MM.1S (cell line): ENCODE measurements around the gene C17orf78.

Experiments used
- DNase-seq: peaks from one replicate; pipeline ENCODE4 v3.0.0-alpha.2; 2015
- H2AFZ ChIP-seq: fragments of 300-600 bp; sonication (generic); 2 replicates; pipeline ENCODE4 v1.6.0; 2016; ENCODE audit warnings: antibody characterized with exemption, low read length
- H3F3A ChIP-seq: fragments of 300-600 bp; sonication (generic); 2 replicates; pipeline ENCODE4 v1.6.1; 2016; ENCODE audit warnings: mild to moderate bottlenecking, antibody characterized with exemption, low read length, moderate library complexity, mixed read lengths; ENCODE audit not compliant: insufficient read depth
- H3K27ac ChIP-seq: fragments of 300-600 bp; sonication (generic); 2 replicates; pipeline ENCODE4 v1.5.1; 2016; ENCODE audit warnings: mild to moderate bottlenecking, low read length
- H3K27me3 ChIP-seq: fragments of 300-600 bp; sonication (generic); replicated peaks from 2 replicates; pipeline ENCODE4 v1.6.0; 2016; ENCODE audit warnings: low read length; ENCODE audit not compliant: insufficient read depth
- H3K36me3 ChIP-seq: fragments of 300-600 bp; sonication (generic); replicated peaks from 2 replicates; pipeline ENCODE4 v1.6.1; 2016; ENCODE audit warnings: mild to moderate bottlenecking, low read length, mixed read lengths; ENCODE audit not compliant: insufficient read depth
- H3K4me1 ChIP-seq: fragments of 300-600 bp; sonication (generic); 2 replicates; pipeline ENCODE4 v1.6.1; 2016; ENCODE audit warnings: low read length, mixed read lengths
- H3K4me2 ChIP-seq: fragments of 300-600 bp; sonication (generic); 2 replicates; pipeline ENCODE4 v1.6.0; 2016; ENCODE audit warnings: low read depth, low read length
- H3K4me3 ChIP-seq: fragments of 300-600 bp; sonication (generic); 2 replicates; pipeline ENCODE4 v1.5.1; 2016; ENCODE audit warnings: low read length, mixed read lengths
- H3K79me2 ChIP-seq: fragments of 300-600 bp; sonication (generic); 2 replicates; pipeline ENCODE4 v1.6.1; 2016; ENCODE audit warnings: mixed run types, low read length, mixed read lengths
- H3K9ac ChIP-seq: fragments of 300-600 bp; sonication (generic); 2 replicates; pipeline ENCODE4 v1.6.1; 2016; ENCODE audit warnings: low read length, mixed read lengths
- H3K9me2 ChIP-seq: fragments of 300-600 bp; sonication (generic); replicated peaks from 2 replicates; pipeline ENCODE4 v1.6.1; 2016; ENCODE audit warnings: mild to moderate bottlenecking, low read length, mixed read lengths; ENCODE audit not compliant: insufficient read depth
- H3K9me3 ChIP-seq: fragments of 300-600 bp; sonication (generic); replicated peaks from 2 replicates; pipeline ENCODE4 v1.6.1; 2016; ENCODE audit warnings: mild to moderate bottlenecking, low read length, mixed read lengths; ENCODE audit not compliant: insufficient read depth
- H4K20me1 ChIP-seq: fragments of 300-600 bp; sonication (generic); 2 replicates; pipeline ENCODE4 v1.6.1; 2016; ENCODE audit warnings: mild to moderate bottlenecking, low read length, moderate library complexity, mixed read lengths; ENCODE audit not compliant: insufficient read depth
- EZH2 ChIP-seq: fragments of 300-600 bp; sonication (generic); optimal IDR thresholded peaks from 2 replicates; pipeline ENCODE3; 2017; ENCODE audit warnings: low read depth, mild to moderate bottlenecking, antibody characterized with exemption, low read length, mixed read lengths
- EZH2phosphoT487 ChIP-seq: fragments of 300-600 bp; sonication (generic); IDR thresholded peaks from 2 replicates; pipeline ENCODE4 v1.6.1; 2018; ENCODE audit warnings: antibody characterized with exemption, low read length
- TF ChIP-seq, protein P1 (sequence below): fragments of 300-600 bp; sonication (generic); IDR thresholded peaks from 2 replicates; pipeline ENCODE4 v1.5.1; 2016; ENCODE audit warnings: antibody characterized with exemption, low read length, mixed read lengths

C17orf78 gene

DNA sequence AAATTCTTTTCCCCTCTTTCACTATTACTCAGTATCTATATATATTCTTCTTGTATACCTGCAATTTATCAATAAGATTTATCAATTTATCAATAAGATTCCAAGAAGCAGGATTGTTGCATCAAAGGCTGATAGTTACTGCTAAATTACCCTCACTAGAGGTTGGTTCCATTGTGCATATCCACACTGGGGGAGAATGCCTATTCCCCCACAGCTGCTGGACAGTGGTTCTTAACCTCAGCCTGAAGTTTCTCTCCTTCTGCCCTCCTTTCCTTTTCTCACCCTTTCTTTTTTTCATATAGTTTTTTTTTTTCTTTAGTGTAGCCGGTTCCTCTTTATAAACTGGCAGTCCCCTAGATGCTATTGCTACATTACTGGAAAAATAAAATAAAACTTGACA, 6.3 kb downstream of the C17orf78 start:
- H4K20me1 ChIP-seq, result no peaks in the 10 kb centered on the region
- no peaks in the 10 kb centered on the region for H3K9me3 ChIP-seq
- H3K4me2 ChIP-seq, result no peak overlapping the region
- H3F3A ChIP-seq, result no peaks in the 10 kb centered on the region
- no peak overlapping the region for H2AFZ ChIP-seq
- TF ChIP-seq EZH2phosphoT487 (no peak), EZH2 (no peak)
- TF ChIP-seq, protein P1, sequence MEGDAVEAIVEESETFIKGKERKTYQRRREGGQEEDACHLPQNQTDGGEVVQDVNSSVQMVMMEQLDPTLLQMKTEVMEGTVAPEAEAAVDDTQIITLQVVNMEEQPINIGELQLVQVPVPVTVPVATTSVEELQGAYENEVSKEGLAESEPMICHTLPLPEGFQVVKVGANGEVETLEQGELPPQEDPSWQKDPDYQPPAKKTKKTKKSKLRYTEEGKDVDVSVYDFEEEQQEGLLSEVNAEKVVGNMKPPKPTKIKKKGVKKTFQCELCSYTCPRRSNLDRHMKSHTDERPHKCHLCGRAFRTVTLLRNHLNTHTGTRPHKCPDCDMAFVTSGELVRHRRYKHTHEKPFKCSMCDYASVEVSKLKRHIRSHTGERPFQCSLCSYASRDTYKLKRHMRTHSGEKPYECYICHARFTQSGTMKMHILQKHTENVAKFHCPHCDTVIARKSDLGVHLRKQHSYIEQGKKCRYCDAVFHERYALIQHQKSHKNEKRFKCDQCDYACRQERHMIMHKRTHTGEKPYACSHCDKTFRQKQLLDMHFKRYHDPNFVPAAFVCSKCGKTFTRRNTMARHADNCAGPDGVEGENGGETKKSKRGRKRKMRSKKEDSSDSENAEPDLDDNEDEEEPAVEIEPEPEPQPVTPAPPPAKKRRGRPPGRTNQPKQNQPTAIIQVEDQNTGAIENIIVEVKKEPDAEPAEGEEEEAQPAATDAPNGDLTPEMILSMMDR, result no peak
- H3K9me2 ChIP-seq, result no peaks in the 10 kb centered on the region
- no peaks in the 10 kb centered on the region for H3K4me1 ChIP-seq
- no peak overlapping the region for H3K27ac ChIP-seq
- H3K9ac ChIP-seq, result no peak overlapping the region
- H3K4me3 ChIP-seq, result no peak overlapping the region
- H3K36me3 ChIP-seq, result no peaks in the 10 kb centered on the region
- no peaks in the 10 kb centered on the region for H3K27me3 ChIP-seq
- no peak for DNase-seq
- no peaks in the 10 kb centered on the region for H3K79me2 ChIP-seq

DNA sequence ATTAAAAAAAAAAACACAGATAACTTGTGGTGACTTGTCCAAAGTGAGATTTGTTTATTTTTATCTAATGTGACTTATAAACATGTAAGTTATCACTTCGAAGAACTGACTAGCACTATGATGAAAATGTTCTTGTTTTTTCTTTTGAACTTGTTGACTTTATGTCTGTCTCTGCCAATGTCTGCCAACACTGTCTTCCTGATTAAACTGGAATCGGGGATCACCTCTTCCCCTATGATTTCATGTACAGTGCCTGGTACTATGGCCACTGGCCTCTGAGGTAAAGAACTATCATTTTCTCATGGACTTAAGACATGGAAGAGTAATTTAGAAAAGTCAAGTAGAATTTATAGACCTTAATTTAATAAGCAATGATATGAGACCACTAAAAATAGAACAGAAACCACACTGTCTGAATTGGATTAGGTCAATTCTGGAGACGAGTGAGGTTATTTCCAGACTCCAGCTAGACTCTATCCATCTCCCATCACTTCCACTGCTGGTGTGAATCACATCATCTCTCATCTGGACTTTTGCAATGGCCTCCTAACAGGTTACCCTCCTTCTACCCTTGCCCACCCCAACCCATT, 8.9 kb downstream of the C17orf78 start:
- Histone ChIP-seq H3K4me3 (no peak overlapping the region), H3K79me2 (no peaks in the 10 kb centered on the region), H2AFZ (no peak overlapping the region), H3K9me3 (no peaks in the 10 kb centered on the region), H3K27me3 (no peaks in the 10 kb centered on the region), H3K36me3 (no peaks in the 10 kb centered on the region), H3K4me1 (no peaks in the 10 kb centered on the region), H3K27ac (no peak overlapping the region), H3K4me2 (no peak overlapping the region), H3F3A (no peaks in the 10 kb centered on the region), H3K9me2 (no peaks in the 10 kb centered on the region), H4K20me1 (no peaks in the 10 kb centered on the region), H3K9ac (no peak overlapping the region)
- no peak for DNase-seq
- TF ChIP-seq EZH2 (no peak), EZH2phosphoT487 (no peak)
- TF ChIP-seq, protein P1, result no peak

DNA sequence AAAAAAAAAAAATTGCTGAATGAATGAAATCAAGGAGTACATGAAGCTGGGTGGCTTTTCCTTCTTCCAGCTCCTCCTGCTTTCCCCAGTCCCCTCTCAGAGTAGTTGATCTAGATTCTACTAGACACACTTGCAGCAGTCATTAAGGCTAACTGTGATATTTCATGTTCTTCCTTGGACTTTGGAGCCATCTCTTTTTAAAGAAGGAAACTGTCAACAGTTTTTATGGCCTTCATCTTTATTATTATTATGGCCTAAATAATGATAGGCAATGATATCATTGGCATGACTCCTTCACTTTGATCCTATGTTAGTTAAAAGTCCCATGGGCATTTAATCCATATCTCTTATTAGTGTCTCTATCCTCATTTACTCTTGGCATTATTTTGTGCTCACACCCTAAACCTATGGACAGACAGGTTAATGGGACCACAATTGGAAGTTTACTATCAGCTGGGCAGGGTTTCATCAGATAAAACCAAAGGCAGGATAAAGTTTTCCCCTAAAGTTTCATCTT, 9.7 kb downstream of the C17orf78 start:
- H3K4me2 ChIP-seq, result no peak overlapping the region
- H3K79me2 ChIP-seq, result no peaks in the 10 kb centered on the region
- H3K9me2 ChIP-seq, result no peaks in the 10 kb centered on the region
- no peaks in the 10 kb centered on the region for H3K4me1 ChIP-seq
- H3K36me3 ChIP-seq, result no peaks in the 10 kb centered on the region
- H3F3A ChIP-seq, result no peaks in the 10 kb centered on the region
- H4K20me1 ChIP-seq, result no peaks in the 10 kb centered on the region
- no peak overlapping the region for H3K9ac ChIP-seq
- no peak overlapping the region for H2AFZ ChIP-seq
- no peak for TF ChIP-seq EZH2
- no peak for TF ChIP-seq EZH2phosphoT487
- TF ChIP-seq, protein P1, result no peak
- H3K27me3 ChIP-seq, result no peaks in the 10 kb centered on the region
- no peak for DNase-seq
- no peaks in the 10 kb centered on the region for H3K9me3 ChIP-seq
- no peak overlapping the region for H3K4me3 ChIP-seq
- H3K27ac ChIP-seq, result no peak overlapping the region
